Hematopoietic multipotent progenitor cell treated with erythropoietin and hydrocortisone succinate and interleukin-3 and kit ligand, for 8 days (in vitro differentiated cells): ENCODE measurements around the gene FDPS.
A peak's percentile ranks its signal among the peaks of the same experiment; 100 is the strongest.
"Not testable (repeated sequence)": the region's sequence is repeated elsewhere in the genome, so short reads cannot be mapped to it uniquely, and the experiment has no call there.

Experiments
- DNase-seq: peaks from one replicate; pipeline ENCODE4 v3.0.0-alpha.2; 2015

Gene FDPS

DNA sequence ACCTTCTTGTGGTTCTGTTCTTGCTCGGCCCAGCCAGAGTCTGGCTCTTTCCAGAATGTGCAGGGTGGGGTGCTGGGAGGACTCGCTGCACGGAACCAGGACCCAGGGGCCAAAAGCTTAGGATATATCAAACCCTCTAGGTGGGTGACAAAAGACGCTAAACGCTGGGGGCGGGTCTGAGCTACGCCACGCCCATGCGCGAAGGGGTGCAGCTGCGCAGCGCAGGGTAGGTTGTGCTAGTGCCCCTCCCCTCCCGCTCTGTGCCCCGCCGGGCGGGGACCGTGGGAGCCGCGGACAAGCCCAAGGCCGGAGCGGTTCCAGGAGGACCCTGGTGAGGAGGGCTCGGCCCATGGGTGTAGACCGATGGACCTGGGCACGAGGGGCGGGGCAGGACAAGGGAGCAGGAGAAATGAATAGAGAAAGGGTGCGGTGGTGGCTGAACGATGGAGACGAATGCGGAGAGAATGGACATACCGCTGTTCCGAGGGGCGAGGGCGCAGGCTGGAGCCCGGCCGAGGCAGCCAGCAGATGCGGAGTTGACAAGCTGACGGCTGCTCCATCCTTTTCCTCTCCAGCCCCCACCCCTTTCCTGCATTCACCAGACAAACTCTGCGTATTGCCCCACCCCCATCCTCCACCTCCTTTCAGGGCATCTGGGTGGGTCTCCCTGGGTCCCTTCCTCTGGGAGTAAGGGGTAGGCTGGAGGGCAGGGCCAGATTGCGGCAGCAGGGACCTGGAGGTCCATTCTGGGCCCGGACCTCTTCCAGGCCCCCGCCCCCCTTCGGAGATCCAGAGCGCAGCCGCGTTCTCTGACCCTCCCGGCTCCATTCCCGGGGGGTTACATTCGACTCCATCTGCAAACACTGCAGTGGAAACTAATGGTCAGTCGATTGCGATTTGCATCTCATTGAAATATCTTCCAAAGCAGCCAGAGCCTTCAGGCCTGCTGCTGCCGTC is 12.3 kb downstream of the FDPS start, which contains the start of gene RUSC1:
RUSC1 (plus strand) TSS at position 234 of the 957 bp plus-strand sequence. CDS start 880 bp downstream, outside the sequence.
- DNase-seq = peak; percentile 80

DNA sequence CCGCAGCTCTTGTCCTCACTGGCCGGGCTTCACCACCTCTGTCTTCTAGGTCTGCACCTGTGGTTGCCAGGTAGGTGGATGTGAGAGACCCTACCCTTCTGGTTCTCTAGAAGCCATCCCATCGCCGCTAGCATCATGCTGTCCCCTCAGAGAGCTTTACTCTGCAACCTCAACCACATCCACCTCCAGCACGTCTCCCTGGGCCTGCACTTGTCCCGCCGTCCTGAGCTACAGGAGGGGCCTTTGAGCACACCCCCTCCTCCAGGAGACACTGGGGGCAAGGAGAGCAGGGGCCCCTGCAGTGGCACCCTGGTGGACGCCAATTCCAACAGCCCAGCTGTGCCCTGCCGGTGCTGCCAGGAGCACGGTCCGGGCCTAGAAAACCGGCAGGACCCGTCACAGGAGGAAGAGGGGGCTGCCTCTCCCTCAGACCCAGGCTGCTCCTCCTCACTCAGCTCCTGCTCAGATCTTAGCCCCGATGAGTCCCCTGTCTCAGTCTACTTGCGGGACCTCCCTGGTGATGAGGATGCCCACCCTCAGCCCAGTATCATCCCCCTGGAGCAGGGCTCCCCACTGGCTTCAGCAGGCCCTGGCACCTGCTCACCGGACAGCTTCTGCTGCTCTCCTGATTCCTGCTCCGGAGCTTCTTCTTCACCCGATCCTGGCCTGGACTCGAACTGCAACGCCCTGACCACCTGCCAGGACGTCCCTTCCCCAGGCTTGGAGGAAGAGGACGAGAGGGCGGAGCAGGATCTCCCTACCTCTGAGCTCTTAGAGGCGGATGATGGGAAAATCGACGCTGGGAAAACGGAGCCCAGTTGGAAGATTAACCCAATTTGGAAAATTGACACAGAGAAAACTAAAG is 13.2 kb downstream of the FDPS start:
- no peak for DNase-seq

DNA sequence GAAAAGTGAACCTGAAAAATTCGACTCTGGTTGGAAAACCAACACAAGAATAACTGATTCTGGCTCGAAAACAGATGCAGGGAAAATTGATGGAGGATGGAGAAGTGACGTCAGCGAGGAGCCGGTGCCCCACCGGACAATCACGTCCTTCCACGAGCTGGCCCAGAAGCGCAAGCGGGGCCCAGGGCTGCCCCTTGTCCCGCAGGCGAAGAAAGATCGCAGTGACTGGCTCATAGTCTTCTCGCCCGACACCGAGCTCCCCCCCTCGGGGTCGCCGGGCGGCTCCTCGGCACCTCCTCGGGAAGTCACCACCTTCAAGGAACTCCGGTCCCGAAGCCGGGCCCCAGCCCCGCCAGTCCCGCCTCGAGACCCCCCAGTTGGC is 13.9 kb downstream of the FDPS start:
- no peak for DNase-seq

DNA sequence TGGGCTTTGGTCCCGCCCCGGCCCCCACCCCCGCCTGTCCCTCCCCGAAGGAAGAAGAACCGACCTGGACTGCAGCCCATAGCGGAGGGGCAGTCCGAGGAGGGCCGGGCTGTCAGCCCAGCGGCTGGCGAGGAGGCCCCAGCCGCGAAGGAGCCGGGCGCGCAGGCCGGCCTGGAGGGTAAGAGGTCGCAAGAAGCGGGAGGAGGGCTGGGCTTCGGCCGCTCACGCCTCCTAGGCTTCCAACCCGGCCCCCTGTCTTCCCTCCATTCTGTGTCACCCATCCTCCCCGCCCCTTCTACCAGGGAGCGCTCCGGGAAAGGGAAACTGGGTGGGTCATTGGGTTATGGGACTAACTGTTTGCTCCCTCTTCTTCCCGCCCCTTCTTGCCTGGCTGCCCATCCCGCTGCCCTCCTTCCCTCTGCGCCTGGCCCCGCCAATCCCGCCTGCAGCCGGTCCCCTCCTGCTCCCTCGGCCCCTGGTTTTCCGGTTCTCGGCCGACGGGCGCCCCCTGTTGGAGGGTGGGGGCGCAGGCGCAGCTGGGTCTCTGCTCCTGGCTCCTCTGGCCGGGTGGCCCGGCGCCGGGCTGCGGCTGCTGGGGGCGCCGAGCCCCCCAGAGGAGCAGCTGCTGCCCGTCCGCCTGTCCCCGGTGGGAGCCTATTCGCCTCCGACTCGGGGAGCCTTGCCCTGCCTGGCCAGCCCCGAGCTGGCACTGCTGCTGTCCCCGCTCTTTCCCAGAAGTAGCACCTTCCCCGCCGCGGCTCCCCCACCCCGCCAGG is 14.5 kb downstream of the FDPS start:
- peak; percentile 83 for DNase-seq

DNA sequence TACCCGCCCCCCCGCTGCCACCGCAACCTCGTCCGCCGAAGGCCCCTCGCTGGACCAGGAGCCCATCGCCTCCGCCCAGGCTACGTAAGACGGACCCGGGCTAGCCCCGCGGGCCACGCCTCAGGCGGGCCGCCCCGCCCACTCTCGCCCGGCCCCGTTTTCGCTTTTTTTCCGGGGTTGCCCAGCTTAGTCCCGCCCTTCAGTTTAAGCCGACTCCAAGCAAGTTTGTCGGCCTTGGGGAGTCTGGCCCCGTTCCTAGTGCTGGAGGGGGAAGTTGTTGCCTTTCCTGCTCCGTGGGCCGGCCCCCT is 15.0 kb downstream of the FDPS start:
- peak; percentile 89 for DNase-seq

DNA sequence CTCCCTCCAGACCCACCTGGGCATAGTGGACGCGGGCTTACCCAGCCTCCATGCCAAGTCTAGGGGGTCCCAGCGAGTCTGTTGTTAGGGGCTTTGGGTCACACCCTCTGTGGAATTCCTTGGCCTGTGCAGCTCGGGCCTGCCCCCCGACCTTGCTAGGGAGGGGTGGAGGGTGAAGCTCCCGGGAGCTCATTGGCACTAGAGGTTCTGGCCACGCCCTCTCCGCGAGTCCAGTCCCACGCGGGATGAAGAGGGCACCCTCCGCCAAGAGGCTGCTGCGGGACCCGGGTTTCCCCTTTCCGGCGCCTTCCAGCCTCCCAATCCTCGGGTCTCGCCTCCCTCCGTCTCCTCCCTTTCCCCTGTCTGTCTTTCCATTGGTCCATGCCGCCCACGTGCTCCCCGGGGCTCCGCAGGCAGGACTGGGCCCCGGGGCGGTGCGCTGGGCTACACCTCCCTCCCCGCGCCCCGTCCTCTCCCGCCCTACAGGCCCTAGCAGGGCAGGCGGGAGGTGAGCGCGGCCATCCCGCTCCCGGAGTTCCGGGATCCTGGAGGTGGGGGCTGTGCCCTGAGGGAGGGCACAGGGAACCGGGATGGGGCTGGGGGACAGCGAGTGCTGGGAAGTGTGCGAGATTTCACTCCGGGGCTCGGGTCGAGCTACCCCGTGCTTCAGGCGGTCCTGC is 15.5 kb downstream of the FDPS start:
- DNase-seq = peak; percentile 96

DNA sequence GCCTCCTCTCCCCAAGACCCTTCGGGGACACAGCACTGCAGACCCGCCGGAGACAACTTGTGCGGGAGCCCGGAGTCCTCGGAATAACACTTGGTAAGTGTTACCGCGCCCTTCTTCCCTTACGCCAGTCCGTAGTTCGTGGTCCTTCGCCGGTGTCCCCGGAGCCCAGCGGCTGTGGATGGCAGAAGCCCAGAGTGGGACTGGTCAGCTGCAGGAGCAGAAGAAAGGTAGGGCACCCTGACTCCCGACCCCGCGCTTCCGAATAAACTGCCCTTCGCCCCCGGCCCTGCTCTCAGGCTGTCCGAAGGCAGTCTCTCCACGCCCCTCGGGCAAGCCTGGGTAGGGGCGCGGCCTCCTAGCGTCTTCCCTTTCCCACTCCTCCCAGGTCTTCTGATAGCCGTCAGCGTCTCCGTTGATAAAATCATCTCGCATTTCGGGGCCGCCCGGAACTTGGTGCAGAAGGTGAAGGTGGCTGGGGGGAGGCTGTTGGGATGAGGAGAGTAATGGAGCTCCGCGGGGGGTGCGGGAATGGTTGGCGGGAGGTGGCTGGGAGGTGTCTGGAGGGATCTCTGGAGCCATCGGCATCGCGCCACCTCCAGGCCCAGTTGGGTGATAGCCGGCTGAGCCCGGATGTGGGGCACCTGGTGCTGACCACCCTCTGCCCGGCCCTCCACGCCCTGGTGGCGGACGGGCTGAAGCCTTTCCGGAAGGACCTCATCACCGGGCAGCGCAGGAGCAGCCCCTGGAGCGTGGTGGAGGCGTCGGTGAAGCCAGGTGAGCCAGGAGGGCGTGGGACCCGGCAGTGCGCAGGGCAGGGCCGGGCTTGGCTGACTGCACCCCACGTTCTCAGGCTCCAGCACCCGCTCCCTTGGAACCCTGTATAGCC is 16.3 kb downstream of the FDPS start:
- peak; percentile 49 for DNase-seq

DNA sequence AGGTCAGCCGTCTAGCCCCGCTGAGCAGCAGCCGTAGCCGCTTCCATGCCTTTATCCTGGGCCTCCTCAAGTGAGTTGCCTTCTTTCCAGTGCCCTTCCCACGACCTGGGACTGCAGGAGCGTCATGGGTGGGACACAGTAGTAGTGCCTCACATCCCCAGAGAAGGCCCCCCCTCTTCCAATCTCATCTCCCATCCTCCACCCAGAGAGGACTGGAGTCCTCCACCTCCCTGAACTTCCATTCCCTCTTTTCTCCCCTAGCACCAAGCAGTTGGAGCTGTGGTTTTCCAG is 16.9 kb downstream of the FDPS start:
- no peak for DNase-seq

DNA sequence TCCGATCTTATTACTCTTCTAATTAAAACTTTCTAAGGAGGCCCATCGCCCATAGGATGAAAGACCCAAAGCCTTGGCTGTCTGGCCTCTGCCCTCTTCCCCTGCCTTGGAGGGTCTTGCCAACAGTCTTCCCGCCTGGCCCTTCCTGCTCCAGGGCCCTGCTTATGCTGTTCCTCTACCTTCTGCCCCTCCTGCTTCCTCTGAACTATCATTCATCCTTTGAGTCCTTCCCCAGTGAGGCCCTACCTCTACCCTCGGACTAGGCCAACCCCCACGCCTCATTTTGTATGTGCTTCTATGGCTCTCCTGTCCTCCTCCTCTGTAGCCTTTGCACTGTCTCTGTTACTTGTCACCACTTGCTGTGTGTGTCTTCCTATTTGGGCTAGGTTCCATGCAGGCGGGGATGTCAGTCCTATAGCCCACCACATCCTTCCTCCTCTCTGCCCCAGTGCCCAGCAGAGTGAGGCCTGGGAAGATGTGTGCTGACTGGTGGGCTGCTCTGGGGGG is 17.4 kb downstream of the FDPS start:
- no peak for DNase-seq

DNA sequence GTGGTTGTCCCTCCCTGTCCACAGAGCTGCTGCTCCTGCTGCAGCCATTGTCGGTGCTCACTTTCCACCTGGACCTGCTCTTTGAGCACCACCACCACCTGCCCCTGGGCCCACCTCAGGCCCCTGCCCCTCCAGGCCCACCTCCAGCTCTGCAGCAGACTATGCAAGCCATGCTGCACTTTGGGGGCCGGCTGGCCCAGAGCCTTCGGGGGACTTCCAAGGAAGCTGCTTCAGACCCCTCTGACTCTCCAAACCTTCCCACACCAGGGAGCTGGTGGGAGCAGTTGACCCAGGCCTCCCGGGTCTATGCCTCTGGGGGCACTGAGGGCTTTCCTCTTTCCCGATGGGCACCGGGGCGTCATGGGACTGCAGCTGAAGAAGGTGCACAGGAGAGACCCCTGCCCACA is 18.0 kb downstream of the FDPS start:
- DNase-seq = no peak

DNA sequence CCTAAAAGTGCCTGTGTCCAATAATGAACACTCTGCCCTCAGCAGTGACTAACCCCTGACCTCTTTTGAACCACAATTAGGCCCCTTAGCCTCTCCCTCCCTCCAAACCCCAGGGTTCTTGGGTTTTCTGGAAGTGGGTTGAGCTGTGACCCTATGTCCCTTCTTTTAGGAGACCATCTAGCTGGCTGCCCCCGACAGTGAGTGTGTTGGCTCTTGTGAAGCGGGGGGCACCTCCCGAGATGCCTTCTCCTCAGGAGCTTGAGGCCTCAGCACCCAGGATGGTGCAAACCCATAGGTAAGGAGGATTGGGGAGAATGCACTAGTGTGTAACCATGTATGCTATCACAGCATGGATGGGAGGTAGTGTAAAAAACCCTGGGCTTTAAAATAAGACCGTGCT is 19.3 kb downstream of the FDPS start:
- DNase-seq = no peak

DNA sequence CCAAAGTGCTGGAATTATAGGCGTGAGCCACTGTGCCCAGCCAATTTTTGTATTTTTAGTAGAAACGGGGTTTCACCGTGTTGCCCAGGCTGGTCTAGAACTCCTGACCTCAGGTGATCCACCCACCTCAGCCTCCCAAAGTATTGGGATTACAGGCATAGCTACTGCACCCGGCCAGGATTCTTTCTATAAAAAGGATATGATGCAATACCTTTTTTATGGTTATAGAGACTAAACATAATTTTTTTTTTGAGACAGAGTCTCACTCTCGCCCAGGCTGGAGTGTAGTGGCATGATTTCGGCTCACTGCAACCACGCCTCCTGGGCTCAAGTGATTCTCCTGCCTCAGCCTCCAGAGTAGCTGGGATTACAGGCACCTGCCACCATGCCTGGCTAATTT is 20.2 kb downstream of the FDPS start:
- not testable (repeated sequence) for DNase-seq

DNA sequence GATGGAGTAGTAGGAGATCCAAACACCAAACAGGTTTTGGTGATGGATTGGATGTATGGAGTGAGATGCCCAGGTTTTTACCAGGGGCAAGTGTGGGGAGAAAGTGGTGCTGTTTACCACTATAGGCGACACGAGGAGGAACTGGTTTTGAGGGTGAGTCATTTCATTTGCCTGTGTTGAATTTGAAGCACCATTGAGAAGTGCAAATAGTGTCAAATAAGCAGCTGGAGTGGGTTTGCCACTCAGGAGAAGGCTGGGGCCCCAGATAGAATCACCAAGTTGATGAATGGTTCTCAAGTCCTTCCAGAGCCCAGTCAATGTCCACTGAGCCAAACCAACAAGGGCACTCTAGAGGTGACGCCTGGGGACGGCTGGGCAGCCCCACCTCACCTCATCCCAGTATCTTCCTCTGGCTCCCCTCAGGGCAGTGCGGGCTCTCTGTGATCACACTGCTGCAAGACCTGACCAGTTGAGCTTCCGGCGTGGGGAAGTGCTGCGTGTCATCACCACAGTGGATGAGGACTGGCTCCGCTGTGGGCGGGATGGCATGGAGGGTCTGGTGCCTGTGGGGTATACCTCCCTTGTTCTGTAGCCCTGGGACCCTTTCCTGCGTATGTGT is 21.4 kb downstream of the FDPS start:
- no peak for DNase-seq

DNA sequence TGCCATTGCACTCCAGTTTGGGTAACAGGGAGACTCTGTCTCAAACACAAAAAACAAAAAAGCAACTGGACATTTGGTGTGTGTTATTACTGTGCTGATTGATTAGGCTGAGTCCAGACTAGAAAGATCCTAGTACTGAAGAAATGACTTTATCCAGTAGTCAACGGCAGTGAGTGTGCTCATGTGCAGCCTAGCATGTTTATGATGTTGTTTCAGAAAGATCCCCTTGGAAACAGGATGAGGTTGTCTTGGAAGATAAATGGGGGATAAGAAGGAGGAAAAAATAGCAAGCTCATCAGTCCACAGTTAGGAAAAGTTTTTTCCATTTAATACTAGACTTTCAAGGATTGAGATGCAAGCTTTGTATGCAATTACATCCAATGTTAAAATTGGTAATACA is 26.3 kb downstream of the FDPS start:
- DNase-seq = no peak

DNA sequence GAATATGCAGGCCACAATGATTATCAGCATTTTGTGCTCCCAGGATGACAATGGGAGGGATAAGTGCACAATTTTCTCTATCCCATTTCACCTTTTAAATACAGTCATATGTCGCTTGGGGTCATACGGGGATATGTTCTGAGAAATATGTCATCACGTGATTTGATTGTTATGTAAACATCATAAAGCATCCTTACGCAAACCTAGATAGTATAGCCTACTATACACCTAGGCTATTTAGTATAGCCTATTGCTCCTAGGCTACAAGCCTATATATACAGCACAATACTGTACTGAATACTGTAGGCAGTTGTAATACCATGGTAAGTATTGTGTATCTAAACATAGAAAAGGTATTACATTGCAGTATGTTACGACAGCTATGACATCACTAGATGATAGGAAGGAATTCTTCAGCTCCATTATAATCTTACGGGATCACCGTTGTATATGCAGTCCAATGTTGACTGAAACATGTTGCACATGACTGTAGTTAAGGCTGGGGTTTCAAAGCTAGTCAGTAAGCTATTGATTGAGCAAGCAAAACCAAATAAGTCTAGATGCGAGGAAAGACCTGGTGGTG is 30.9 kb downstream of the FDPS start:
- DNase-seq = no peak

DNA sequence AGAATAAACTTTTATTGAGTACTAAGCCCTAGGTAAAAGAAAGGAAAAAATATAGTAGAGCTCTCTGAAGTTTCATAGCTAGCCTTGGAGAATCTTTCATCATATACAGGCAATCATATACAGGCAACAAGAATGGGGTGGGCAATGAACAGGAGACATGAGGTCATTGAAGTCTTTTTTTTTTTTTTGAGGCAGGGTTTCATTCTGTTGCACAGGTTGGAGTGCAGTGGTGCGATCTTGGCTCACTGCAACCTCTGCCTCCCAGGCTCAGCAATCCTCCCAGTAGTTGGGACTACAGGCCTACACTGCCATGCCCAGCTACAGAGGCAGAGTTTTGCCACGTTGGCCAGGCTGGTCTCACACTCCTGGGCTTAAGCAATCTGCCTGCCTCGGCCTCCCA is 34.2 kb downstream of the FDPS start:
- no peak for DNase-seq

DNA sequence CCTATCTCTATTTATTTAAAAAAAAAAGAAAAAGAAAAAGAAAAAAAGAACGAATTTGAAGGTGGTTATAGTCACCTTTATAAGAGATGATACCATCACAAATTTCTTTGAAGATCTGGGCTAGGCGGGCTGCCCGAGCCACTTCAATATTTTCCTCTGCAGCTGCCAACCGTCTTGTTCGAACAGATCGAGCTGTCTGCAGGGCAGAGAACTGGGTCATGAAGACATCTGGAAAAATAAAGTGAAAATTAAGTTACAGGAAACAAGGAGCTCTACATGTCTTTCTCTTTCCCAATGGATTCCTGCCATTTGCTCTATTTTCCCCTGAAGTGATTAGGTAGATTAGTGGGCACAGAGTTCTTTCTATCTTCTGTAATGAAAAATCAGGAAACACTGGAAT is 44.0 kb downstream of the FDPS start:
- DNase-seq = no peak

DNA sequence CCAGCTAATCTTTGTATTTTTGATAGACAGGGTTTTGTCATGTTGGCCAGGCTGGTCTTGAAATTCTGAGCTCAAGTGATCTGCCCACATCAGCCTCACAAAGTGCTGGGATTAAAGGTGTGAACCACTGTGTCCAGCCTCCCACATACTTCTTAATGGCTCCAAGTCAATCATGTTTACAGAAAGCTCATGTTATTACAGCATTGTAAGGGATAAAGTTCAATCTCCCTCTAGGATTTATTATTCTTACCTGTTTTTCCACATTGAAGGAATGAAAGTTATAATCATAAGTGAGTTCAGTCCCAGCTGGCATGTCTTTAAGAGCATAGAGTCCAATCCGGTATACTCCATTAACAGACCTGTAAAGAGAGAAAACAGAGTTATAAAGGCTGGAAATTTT is 51.4 kb downstream of the FDPS start:
- DNase-seq = no peak
